HepG2 (cell line): Measurements from ENCODE around the gene MIX23. TPM values are rescaled to one million over a fixed set of nuclear protein-coding genes. Genes with fewer than 3 reads are reported as not detected.

ENCODE experiments used
- ATAC-seq: fragments of 200-7000 bp; cut with Tn5 transposase; 3 replicates; pipeline ENCODE4 v1.9.1; 2020; ENCODE audit warnings: mild to moderate bottlenecking, moderate library complexity
- BruUV-seq: library from RNA; stranded (reverse); fragments of 400-500 nt; replicated peaks from 2 replicates; lab custom pipeline; 2021; lab: Mats Ljungman, UMichigan
- CTCF ChIA-PET: fragments of 300-600 bp; formaldehyde crosslinking; extraction: SDS; loops from one replicate; lab custom pipeline; 2021; ENCODE audit warnings: low total read pairs, inconsistent platforms, low intra/inter-chr PET ratio; lab: Yijun Ruan, JAX
- POLR2A ChIA-PET: fragments of 350-600 bp; sonication (Branson Sonifier 250); formaldehyde crosslinking; loops from one replicate; lab custom pipeline; 2020; ENCODE audit warnings: antibody characterized with exemption, inconsistent platforms; lab: Yijun Ruan, JAX
- DNase-seq: peaks from one replicate; pipeline ENCODE4 v3.0.0-alpha.2; 2015; ENCODE audit warnings: low spot score
- FAIRE-seq: peaks from 3 replicates; lab custom pipeline; 2011; peaks lifted over from hg19 to GRCh38; lab: Jason Lieb, UNC
- H2AFZ ChIP-seq: one replicate; pipeline ENCODE4 v1.6.1; 2011; ENCODE audit warnings: low read length, inconsistent platforms
- H3K27ac ChIP-seq: fragments of 300-600 bp; 3 replicates; pipeline ENCODE4 v1.8.0; 2011; ENCODE audit warnings: mixed run types, mild to moderate bottlenecking, mixed read lengths, low read length, inconsistent platforms; ENCODE audit not compliant: insufficient read depth; ENCODE audit errors: extremely low read length
- H3K27me3 ChIP-seq, 2 experiments: fragments of 200-600 bp in 1 of 2; 2 replicates in 1 of 2; 3 replicates in 1 of 2; pipeline versions ENCODE4 v1.6.0 to v1.8.0; 2011; ENCODE audit warnings: low read length in 2 of 2, mild to moderate bottlenecking in 2 of 2, moderate library complexity in 2 of 2, inconsistent platforms in 1 of 2; ENCODE audit not compliant: insufficient read depth in 2 of 2, control insufficient read depth in 1 of 2
- H3K36me3 ChIP-seq, 2 experiments: fragments of 200-600 bp in 1 of 2; replicated peaks in 1 of 2; 2 replicates in 1 of 2; 3 replicates in 1 of 2; pipeline versions ENCODE4 v1.5.1 to v1.8.0; 2011; ENCODE audit warnings: low read length in 2 of 2, inconsistent platforms in 1 of 2; ENCODE audit not compliant: insufficient read depth in 2 of 2, control insufficient read depth in 1 of 2
- H3K4me1 ChIP-seq: 2 replicates; pipeline ENCODE4 v1.5.1; 2012; ENCODE audit warnings: low read length, inconsistent platforms; ENCODE audit not compliant: insufficient read depth
- H3K4me2 ChIP-seq: 2 replicates; pipeline ENCODE4 v1.6.0; 2011; ENCODE audit warnings: low read depth, low read length, inconsistent platforms
- H3K4me3 ChIP-seq, 3 experiments: fragments of 200-600 bp in 1 of 3; sonication (generic), shearing (Covaris generic) in 1 of 3; replicated peaks in 1 of 3; 2 replicates each; pipeline ENCODE4 v1.5.1; 2011 to 2016; ENCODE audit warnings: low read length in 3 of 3, inconsistent platforms in 2 of 3, low read depth in 2 of 3, mild to moderate bottlenecking in 2 of 3, control low read depth in 1 of 3, mixed read lengths in 1 of 3; ENCODE audit not compliant: insufficient read depth in 1 of 3
- H3K79me2 ChIP-seq: one replicate; pipeline ENCODE4 v1.6.1; 2011; ENCODE audit warnings: low read length, inconsistent platforms; ENCODE audit not compliant: insufficient read depth
- H3K9ac ChIP-seq: 2 replicates; pipeline ENCODE4 v1.6.0; 2011; ENCODE audit warnings: mild to moderate bottlenecking, low read depth, low read length, inconsistent platforms; ENCODE audit not compliant: insufficient read depth
- H3K9me3 ChIP-seq: 2 replicates; pipeline ENCODE4 v1.5.1; 2012; ENCODE audit warnings: mild to moderate bottlenecking, low read length
- H4K20me1 ChIP-seq: 2 replicates; pipeline ENCODE4 v1.6.0; 2011; ENCODE audit warnings: inconsistent platforms, mild to moderate bottlenecking, low read length, moderate library complexity; ENCODE audit not compliant: insufficient read depth
- BHLHE40 ChIP-seq: IDR thresholded peaks from 2 replicates; pipeline ENCODE4 v1.6.1; 2011; ENCODE audit warnings: low read length, improper control_type of control experiment
- CERS6 ChIP-seq: sonication (generic); formaldehyde crosslinking; IDR thresholded peaks from 2 replicates; pipeline ENCODE4 v1.5.0; 2020; ENCODE audit warnings: missing genetic modification reagents
- ESRRA ChIP-seq: sonication (generic); formaldehyde crosslinking; IDR thresholded peaks from 2 replicates; pipeline ENCODE4 v1.5.1; 2020; ENCODE audit warnings: mild to moderate bottlenecking, low read depth, missing genetic modification reagents
- FOXA3 ChIP-seq: IDR thresholded peaks from 2 replicates; pipeline ENCODE4 v1.6.1; 2016; ENCODE audit warnings: missing genetic modification reagents, missing compliant biosample characterization
- MAFF ChIP-seq: IDR thresholded peaks from 2 replicates; pipeline ENCODE4 v1.6.1; 2011; ENCODE audit warnings: low read depth, low read length, improper control_type of control experiment
- MAZ ChIP-seq, 2 experiments: sonication (generic) in 1 of 2; formaldehyde crosslinking in 1 of 2; IDR thresholded peaks; 2 replicates each; pipeline versions ENCODE4 v1.5.0 to v1.6.1; 2012 to 2020; ENCODE audit warnings: low read depth in 2 of 2, mild to moderate bottlenecking in 2 of 2, borderline replicate concordance in 1 of 2, improper control_type of control experiment in 1 of 2, low read length in 1 of 2, missing genetic modification reagents in 1 of 2, moderate library complexity in 1 of 2
- NFKB2 ChIP-seq: sonication (generic); formaldehyde crosslinking; IDR thresholded peaks from 2 replicates; pipeline ENCODE4 v1.4.0; 2020; ENCODE audit warnings: missing genetic modification reagents, borderline replicate concordance
- PAWR ChIP-seq: sonication (generic); formaldehyde crosslinking; IDR thresholded peaks from 2 replicates; pipeline ENCODE4 v1.4.0; 2020; ENCODE audit warnings: missing genetic modification reagents, mild to moderate bottlenecking, borderline replicate concordance
- RBM22 ChIP-seq: fragments of 200-400 bp; formaldehyde crosslinking; optimal IDR thresholded peaks from 2 replicates; pipeline ENCODE3; 2017; ENCODE audit warnings: mild to moderate bottlenecking, low read length, moderate library complexity
- SMC3 ChIP-seq: IDR thresholded peaks from 2 replicates; pipeline ENCODE4 v1.6.1; 2011; ENCODE audit warnings: low read length, improper control_type of control experiment
- TFDP1 ChIP-seq: IDR thresholded peaks from 2 replicates; pipeline ENCODE4 v1.6.1; 2016; ENCODE audit warnings: missing compliant biosample characterization, missing genetic modification reagents, borderline replicate concordance
- ZBTB20 ChIP-seq: sonication (generic); formaldehyde crosslinking; IDR thresholded peaks from 2 replicates; pipeline ENCODE4 v1.8.1; 2023; ENCODE audit warnings: missing genetic modification reagents, low read depth, mild to moderate bottlenecking, borderline replicate concordance
- ZBTB7A ChIP-seq: sonication (generic); formaldehyde crosslinking; IDR thresholded peaks from 2 replicates; pipeline ENCODE4 v1.8.0; 2022; ENCODE audit warnings: mild to moderate bottlenecking, missing genetic modification reagents
- ZNF484 ChIP-seq: sonication (generic); formaldehyde crosslinking; IDR thresholded peaks from 2 replicates; pipeline ENCODE4 v1.5.1; 2020; ENCODE audit warnings: mild to moderate bottlenecking, low read depth, missing genetic modification reagents, borderline replicate concordance
- ZNF580 ChIP-seq: IDR thresholded peaks from 2 replicates; pipeline ENCODE4 v1.6.1; 2016; ENCODE audit warnings: low read depth, borderline replicate concordance
- ZNF670 ChIP-seq: sonication (generic); formaldehyde crosslinking; IDR thresholded peaks from 2 replicates; pipeline ENCODE4 v1.8.0; 2022; ENCODE audit warnings: mild to moderate bottlenecking, missing genetic modification reagents, borderline replicate concordance
- ZNF674 ChIP-seq: sonication (generic); formaldehyde crosslinking; IDR thresholded peaks from 2 replicates; pipeline ENCODE4 v1.5.0; 2020; ENCODE audit warnings: low read depth, mild to moderate bottlenecking, missing genetic modification reagents
- ZNF703 ChIP-seq: sonication (generic); formaldehyde crosslinking; IDR thresholded peaks from 2 replicates; pipeline ENCODE4 v1.5.1; 2020; ENCODE audit warnings: missing genetic modification reagents, mild to moderate bottlenecking, moderate library complexity, borderline replicate concordance
- ZNF773 ChIP-seq: sonication (generic); formaldehyde crosslinking; IDR thresholded peaks from 2 replicates; pipeline ENCODE4 v1.4.0; 2020; ENCODE audit warnings: missing genetic modification reagents, borderline replicate concordance
- ZSCAN21 ChIP-seq: sonication (generic); formaldehyde crosslinking; IDR thresholded peaks from 2 replicates; pipeline ENCODE4 v1.8.0; 2022; ENCODE audit warnings: mild to moderate bottlenecking, missing genetic modification reagents, moderate library complexity, borderline replicate concordance
- WGBS: methylation state at CpG from one replicate; pipeline ENCODE4 v1.1.6; 2017; ENCODE audit warnings: low lambda C conversion rate; 5-methylcytosine and 5-hydroxymethylcytosine counted together
- in situ Hi-C: cut with HindIII; loops from 2 replicates; pipeline ENCODE4 v1.10.0; 2017; ENCODE audit warnings: low pct_unique_long_range_greater_than_20kb; ENCODE audit not compliant: extremely low pct_ligation_motif_present
- intact Hi-C: fragments of 100-400 bp; cut with micrococcal nuclease; formaldehyde crosslinking; loops from one replicate; pipeline ENCODE4 v1.10.0; 2022; ENCODE audit not compliant: unreplicated experiment
- polyA plus RNA-seq, 8 experiments: library from polyadenylated mRNA; depleted of rRNA in 3 of 8; stranded (reverse) in 7 of 8; unstranded in 1 of 8; fragments of >200 nt; fragmentation: Illumina TruSeq in 4 of 8; extraction: Trizol in 4 of 8; gene quantifications; 2 replicates each; pipeline versions ENCODE4 v1.2.1 to v1.2.3, GENCODE V29; 2011 to 2016; ENCODE audit warnings: low read depth in 4 of 8, missing spikeins in 1 of 8, mixed read lengths in 1 of 8; ENCODE audit not compliant: insufficient read depth in 1 of 8
- total RNA-seq, 5 experiments: library from RNA; depleted of rRNA; stranded (reverse); fragments of >200 nt; fragmentation: Illumina TruSeq; extraction: Trizol; gene quantifications; 2 replicates each; pipeline ENCODE4 v1.2.3, GENCODE V29; 2016; ENCODE audit warnings: low read depth in 1 of 5

Gene MIX23
- total and polyA plus RNA-seq, 2 of the 13 experiments (the other 11 are each of a cell fraction or from before 2014, with no cell fraction given): 20.0 to 152 TPM

DNA sequence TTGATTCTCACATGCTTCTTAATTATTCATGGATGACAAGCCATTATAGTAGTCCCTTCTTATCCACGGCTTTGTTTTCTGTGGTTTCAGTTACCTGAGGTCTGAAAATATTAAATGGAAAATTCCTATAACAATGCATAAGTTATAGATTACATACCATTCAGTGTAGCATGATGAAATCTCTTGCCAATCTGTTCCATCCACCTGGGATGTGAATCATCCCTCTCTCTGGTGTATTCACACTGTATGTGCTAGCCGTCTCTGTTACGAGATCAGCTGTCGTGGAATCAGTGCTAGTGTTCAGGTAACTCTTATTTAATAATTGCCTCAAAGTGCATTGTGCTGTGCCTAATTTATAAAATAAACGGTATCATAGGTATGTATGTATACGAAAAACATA is 27.6 kb upstream of the MIX23 start:
- in situ Hi-C loops: no loop called here
- H3K36me3 ChIP-seq: peaks cover 18 to 57% of the 10 kb centered on the region in 2 experiments
- BruUV-seq: no TSS peak
- no peak for ATAC-seq
- TF ChIP-seq PAWR (no peak), ZNF484 (CRISPR knock-in tag) (no peak), NFKB2 (CRISPR knock-in tag) (no peak), ZNF580 (CRISPR knock-in tag) (no peak), ZNF670 (CRISPR knock-in tag) (no peak), BHLHE40 (no peak), TFDP1 (CRISPR knock-in tag) (no peak), ZBTB7A (CRISPR knock-in tag) (no peak), ZNF773 (CRISPR knock-in tag) (no peak), SMC3 (no peak), MAFF (no peak), ESRRA (CRISPR knock-in tag) (no peak), ZBTB20 (CRISPR knock-in tag) (no peak), ZNF674 (CRISPR knock-in tag) (no peak), ZNF703 (CRISPR knock-in tag) (no peak), CERS6 (CRISPR knock-in tag) (no peak), ZSCAN21 (CRISPR knock-in tag) (no peak), RBM22 (no peak), MAZ (IDR thresholded peaks at IDR 0.05; ENCODE audit: borderline replicate concordance, low read depth, low read length) (no peak), MAZ (CRISPR knock-in tag; IDR thresholded peaks at IDR 0.05; ENCODE audit: low read depth) (no peak), FOXA3 (CRISPR knock-in tag) (no peak)
- TF ChIP-seq, all 625 proteins: peak for 0
- WGBS: 91% methylated on average over 6 of the region's 6 CpGs
- Histone ChIP-seq H3K79me2 (peaks cover 19% of the 10 kb centered on the region), H3K4me1 (peaks cover 22% of the 10 kb centered on the region), H3K4me2 (no peak overlapping the region), H4K20me1 (no peaks in the 10 kb centered on the region; the same call in 1 of the 2 replicates), H3K27ac (no peak overlapping the region), H3K9me3 (no peaks in the 10 kb centered on the region), H3K27me3 (no peaks in the 10 kb centered on the region; a peak in 1 of 5 replicates), H3K9ac (no peak overlapping the region), H2AFZ (no peak overlapping the region), H3K4me3 (no peak overlapping the region)
- intact Hi-C loops: no loop called here
- FAIRE-seq (no peak), DNase-seq (no peak)
- ChIA-PET CTCF (no interaction called here), POLR2A (no interaction called here)
